ENCODE data around the gene SBK3.
"Not testable (repeated sequence)": the region's sequence is repeated elsewhere in the genome, so short reads cannot be mapped to it uniquely, and the experiment has no call there.

The SBK3 gene

GRCh38 chr19:55578761-55579747, 33.7 kb upstream of the SBK3 start:
- DNase-seq (ENCODE audit: low read depth, low spot score), result no peak
- peak overlapping the region; percentile 88 for H3K4me3 ChIP-seq (ENCODE audit: low read length)

GRCh38 chr19:55578031-55578760, 32.9 kb upstream of the SBK3 start:
- no peak for DNase-seq (ENCODE audit: low read depth, low spot score)
- no peak overlapping the region for H3K4me3 ChIP-seq (ENCODE audit: low read length)

- H3K4me3 ChIP-seq (ENCODE audit: low read length), result no peak overlapping the region
- no peak for DNase-seq (ENCODE audit: low read depth, low spot score)
Observed at GRCh38 chr19:55576746-55577145, 31.4 kb upstream of the SBK3 start.

- not testable (repeated sequence) for DNase-seq (ENCODE audit: low read depth, low spot score)
Observed at GRCh38 chr19:55573929-55574328, 28.6 kb upstream of the SBK3 start.

GRCh38 chr19:55569477-55569876, 24.1 kb upstream of the SBK3 start:
- not testable (repeated sequence) for DNase-seq (ENCODE audit: low read depth, low spot score); H3K4me3 ChIP-seq (ENCODE audit: low read length)

More at GRCh38 chr19:55573929-55574328, 28.6 kb upstream of the SBK3 start:
- H3K4me3 ChIP-seq (ENCODE audit: low read length), result not testable (repeated sequence)

GRCh38 chr19:55567708-55568328, 22.5 kb upstream of the SBK3 start:
- H3K4me3 ChIP-seq (ENCODE audit: low read length), result no peak overlapping the region
- no peak for DNase-seq (ENCODE audit: low read depth, low spot score)

GRCh38 chr19:55566823-55567222, 21.5 kb upstream of the SBK3 start:
- H3K4me3 ChIP-seq (ENCODE audit: low read length), result no peak overlapping the region
- no peak for DNase-seq (ENCODE audit: low read depth, low spot score)

- H3K4me3 ChIP-seq (ENCODE audit: low read length), result no peak overlapping the region
- DNase-seq (ENCODE audit: low read depth, low spot score), result no peak
Observed at GRCh38 chr19:55563261-55563690, 17.9 kb upstream of the SBK3 start.

GRCh38 chr19:55559684-55560083, 14.3 kb upstream of the SBK3 start:
- DNase-seq (ENCODE audit: low read depth, low spot score), result no peak
- H3K4me3 ChIP-seq (ENCODE audit: low read length), result no peak overlapping the region

- H3K4me3 ChIP-seq (ENCODE audit: low read length), result no peak overlapping the region
- no peak for DNase-seq (ENCODE audit: low read depth, low spot score)
Observed at GRCh38 chr19:55554741-55555152, 9.4 kb upstream of the SBK3 start.

- no peak for DNase-seq (ENCODE audit: low read depth, low spot score)
- H3K4me3 ChIP-seq (ENCODE audit: low read length), result no peak overlapping the region
Observed at GRCh38 chr19:55554302-55554701, 9.0 kb upstream of the SBK3 start.

GRCh38 chr19:55553217-55554182, 8.2 kb upstream of the SBK3 start:
- no peak for DNase-seq (ENCODE audit: low read depth, low spot score)
- no peak overlapping the region for H3K4me3 ChIP-seq (ENCODE audit: low read length)

- DNase-seq (ENCODE audit: low read depth, low spot score), result no peak
- H3K4me3 ChIP-seq (ENCODE audit: low read length), result no peak overlapping the region
Observed at GRCh38 chr19:55552620-55553019, 7.3 kb upstream of the SBK3 start.

GRCh38 chr19:55552206-55552605, 6.9 kb upstream of the SBK3 start:
- H3K4me3 ChIP-seq (ENCODE audit: low read length), result no peak overlapping the region
- DNase-seq (ENCODE audit: low read depth, low spot score), result no peak

- H3K4me3 ChIP-seq (ENCODE audit: low read length), result no peak overlapping the region
- no peak for DNase-seq (ENCODE audit: low read depth, low spot score)
Observed at GRCh38 chr19:55550321-55550650, 4.9 kb upstream of the SBK3 start.

GRCh38 chr19:55549500-55550320, 4.4 kb upstream of the SBK3 start:
- H3K4me3 ChIP-seq (ENCODE audit: low read length), result no peak overlapping the region
- no peak for DNase-seq (ENCODE audit: low read depth, low spot score)

- no peak for DNase-seq (ENCODE audit: low read depth, low spot score)
- no peak overlapping the region for H3K4me3 ChIP-seq (ENCODE audit: low read length)
Observed at GRCh38 chr19:55546822-55547614, 1.7 kb upstream of the SBK3 start.

All from Jurkat, Clone E6-1 (cell line).